Measurements from ENCODE around the gene REPS1. TPM values are rescaled to one million over a fixed set of nuclear protein-coding genes. Genes with fewer than 3 reads are reported as not detected.

REPS1 gene
- polyA plus RNA-seq, 4 donors: 59.9 to 82.8 (median 71.5) TPM

GRCh38 chr6:138863321-138863720, 124.7 kb downstream of the REPS1 start:
- DNase-seq (ENCODE audit: low read depth in 4 of 4, low spot score in 3 of 4): no peak

GRCh38 chr6:138862456-138862855, 125.6 kb downstream of the REPS1 start:
- DNase-seq (ENCODE audit: low read depth in 4 of 4, low spot score in 3 of 4): no peak

DNA sequence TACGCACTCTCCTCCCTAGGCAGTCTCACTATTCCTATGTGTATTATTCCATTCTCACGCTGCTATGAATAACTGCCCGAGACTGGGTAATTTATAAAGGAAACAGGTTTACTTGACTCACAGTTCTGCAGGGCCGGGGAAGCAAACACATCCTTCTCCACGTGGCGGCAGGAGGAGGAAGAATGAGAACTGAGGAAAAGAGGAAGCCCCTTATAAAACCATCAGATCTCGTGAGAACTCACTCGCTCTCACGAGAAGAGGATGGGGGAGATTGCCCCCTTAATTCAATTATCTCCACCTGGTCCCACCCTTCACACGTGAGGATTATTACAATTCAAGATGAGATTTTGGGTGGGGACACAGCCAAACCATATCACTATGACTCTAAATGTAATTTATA, 130.3 kb downstream of the REPS1 start:
- DNase-seq (ENCODE audit: low read depth in 4 of 4, low spot score in 3 of 4): no peak

DNA sequence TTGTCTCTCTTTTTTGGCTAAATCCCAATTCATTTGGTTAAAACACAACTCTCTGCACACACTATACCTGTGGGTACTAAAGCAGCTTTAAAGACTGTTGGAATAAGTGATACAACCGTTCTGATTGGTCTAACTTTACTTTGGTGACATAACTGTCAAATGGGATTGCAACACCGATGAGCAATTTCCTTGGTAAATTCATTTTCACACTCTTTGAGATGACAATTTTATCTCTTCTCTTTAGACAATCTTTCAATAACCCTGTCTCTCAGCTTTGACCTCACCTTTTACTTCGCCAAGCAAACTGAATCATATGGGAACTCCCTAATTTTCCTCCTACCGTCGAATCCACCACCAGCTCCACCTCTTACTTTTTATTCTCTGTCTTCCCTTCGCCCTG, 131.4 kb downstream of the REPS1 start:
- no peak for DNase-seq (ENCODE audit: low read depth in 4 of 4, low spot score in 3 of 4)

Other genes starting within 250 kb of the REPS1 start
- gene CCDC28A, start 214.5 kb downstream of the REPS1 start, polyA plus RNA-seq (ENCODE audit: insufficient read length in 4 of 4): 10 to 100 TPM; 28.5 to 31.2 (median 30.5) TPM
- gene ECT2L, start 192.2 kb downstream of the REPS1 start, polyA plus RNA-seq (ENCODE audit: insufficient read length in 4 of 4): under 1 TPM; 0.19 to 0.60 (median 0.27) TPM
- gene ABRACL, start 40.5 kb upstream of the REPS1 start, polyA plus RNA-seq (ENCODE audit: insufficient read length in 4 of 4): 10 to 100 TPM; 49.5 to 53.8 (median 51.2) TPM
- 10 to 100 TPM; 14.3 to 19.6 (median 17.1) TPM for gene HECA, start 146.8 kb upstream of the REPS1 start, polyA plus RNA-seq (ENCODE audit: insufficient read length in 4 of 4)

Measured in right renal pelvis (tissue), 4 donors.